Heart left ventricle (tissue), 13 donors: Measurements from ENCODE around the gene SPAG6.

Source experiments
- CTCF ChIP-seq, 12 donors: fragments of 200-600 bp; sonication (generic) in 4 of 12; IDR thresholded peaks; one replicate each; pipeline versions ENCODE4 v1.5.0 to v1.8.0; 2018 to 2022; ENCODE audit warnings: antibody characterized with exemption in 12 of 12, mild to moderate bottlenecking in 5 of 12
- POLR2A ChIP-seq, 2 donors: fragments of 450-650 bp; IDR thresholded peaks; one replicate each; pipeline ENCODE4 v1.6.1; 2017; ENCODE audit warnings: antibody characterized with exemption in 2 of 2, mild to moderate bottlenecking in 2 of 2, moderate library complexity in 2 of 2
- donor health status: ischemic (EF 13 %, LVEDD 7.1; RV severe dilation, severe dysfunction).
- donor health status: DM: no; HTN: yes; CAD: no.
- donor health status: DM: no; HTN: no; CAD: no.
- donor health status: ischemic (EF 25% LVEDD 6.9; RV normal size, moderate dysfunction).
- donor health status: ischemic (EF 25% LVEDD 5.7; RV mildly dilated, moderate dysfunction).
- donor health status: ischemic (EF 35%, LVEDD 5.7; RV mildly dilated, moderate dysfunction).
- donor health status: nonischemic (EF 11% LVEDD 7.7; RV severe dilation, severe dysfunction).
- donor health status: DM: yes; HTN: yes; CAD: no.
- donor health status: PGD.
- donor health status: ischemic (EF 29% LVEDD 5.4; RV normal size, mild dysfunction).
- donor health status: nonischemic (EF 23%, LVEDD 6.1; RV moderate dilation, normal function).

GRCh38 chr10:22381262-22381661 is 36.0 kb downstream of the SPAG6 start:
- TF ChIP-seq CTCF (IDR thresholded peaks at IDR 0.05) (no peak), POLR2A (IDR thresholded peaks at IDR 0.05) (no peak)
